Stimulated activated CD4-positive, alpha-beta T cell treated with anti-CD3 and anti-CD28 coated beads, Interleukin-12 subunit alpha, Interleukin-12 subunit beta, amount 100 ng/mL, for 48 hours (primary cell): ENCODE results near the gene PNLIP.

Experiments used
- DNase-seq, 3 donors: peaks; one replicate each; pipeline ENCODE4 v3.0.0-alpha.2; 2020; ENCODE audit warnings: low read depth in 2 of 3, low spot score in 1 of 3

The PNLIP gene

DNA sequence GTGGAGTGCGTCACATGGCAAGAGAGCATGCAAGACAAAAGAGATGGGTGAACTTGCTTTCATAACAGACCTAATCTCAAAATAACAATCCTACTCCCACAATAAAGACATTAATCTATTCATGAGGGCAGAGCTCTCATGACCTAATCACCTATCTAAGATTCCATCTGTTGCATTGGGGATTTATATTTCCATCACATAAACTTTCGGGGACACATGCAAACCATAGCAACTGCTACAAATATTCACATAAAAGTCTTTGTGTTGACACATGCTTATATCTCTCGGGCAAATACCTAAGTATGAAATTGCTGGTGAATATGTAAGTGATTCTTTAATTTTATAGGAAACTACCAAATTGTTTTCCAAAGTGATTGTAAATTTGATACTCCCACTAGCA, 29.1 kb downstream of the PNLIP start:
- no peak for DNase-seq

DNA sequence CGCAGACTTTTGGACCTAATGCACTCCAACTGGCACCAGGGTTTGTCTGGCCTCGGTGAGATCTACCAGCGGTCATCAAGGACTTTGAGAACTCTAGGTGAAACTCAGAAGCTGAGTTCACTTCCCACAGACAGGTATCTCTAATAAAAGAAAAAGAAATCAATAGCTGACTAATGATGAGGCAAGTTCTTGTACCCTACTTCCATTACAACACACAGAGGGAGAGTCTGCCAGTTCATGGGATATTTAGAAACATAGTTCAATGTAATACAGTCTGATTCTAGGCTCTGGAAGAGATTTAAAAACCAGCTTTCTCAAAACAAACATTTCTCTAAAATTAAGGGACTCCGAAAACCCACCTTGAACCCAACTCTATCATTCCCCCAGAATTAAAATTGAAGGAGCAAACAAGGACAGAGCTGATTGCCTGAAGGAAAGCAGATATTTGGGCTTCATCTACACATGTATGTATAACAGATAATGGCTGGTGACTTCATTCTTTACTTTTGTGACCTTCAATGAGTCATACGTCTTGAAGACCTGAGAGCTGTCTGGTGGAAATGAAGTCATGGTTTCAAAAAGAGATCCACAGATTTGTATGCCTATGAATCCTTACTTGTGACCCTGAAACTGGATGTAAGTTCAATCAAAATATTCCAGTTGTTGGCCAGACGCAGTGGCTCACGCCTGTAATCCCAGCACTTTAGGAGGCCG, 42.3 kb downstream of the PNLIP start:
- no peak for DNase-seq

DNA sequence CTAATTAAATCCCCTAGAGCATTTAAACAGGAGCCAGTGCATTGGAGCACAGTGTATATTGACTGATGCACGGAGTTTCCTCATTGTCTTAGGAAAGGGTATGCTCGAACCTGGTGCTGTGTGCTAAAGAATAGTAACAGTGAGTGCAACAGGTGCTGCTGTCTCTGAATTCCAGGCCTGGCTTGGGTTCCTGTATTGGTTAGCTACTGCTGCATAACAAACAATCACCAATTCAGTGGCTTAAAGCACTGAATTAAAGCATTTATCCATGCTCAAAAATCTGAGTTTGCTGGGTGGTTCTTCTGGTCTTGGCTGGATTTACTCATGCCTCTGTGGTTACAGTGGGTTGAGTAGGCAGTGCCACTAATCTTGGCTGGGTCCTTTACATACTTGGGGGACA, 43.3 kb downstream of the PNLIP start:
- DNase-seq, result no peak

DNA sequence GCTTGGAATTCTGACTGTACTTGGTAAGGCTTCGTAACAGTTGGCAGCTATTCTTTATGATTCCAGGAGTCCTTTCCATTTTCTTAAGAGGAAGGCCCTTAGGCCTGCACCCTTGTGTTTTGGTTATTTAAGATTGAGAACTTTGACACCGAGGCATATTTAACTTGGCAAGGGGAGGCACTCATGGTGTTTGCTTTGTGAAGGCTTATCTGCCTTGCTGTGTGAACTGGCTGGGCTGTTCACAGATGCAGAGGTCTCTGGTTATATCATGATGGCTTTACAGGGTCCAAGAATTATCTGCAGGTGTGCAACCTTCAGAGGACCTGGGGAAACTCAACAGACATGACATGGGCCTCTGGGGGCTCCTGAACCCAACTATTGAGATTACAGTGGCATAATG, 44.2 kb downstream of the PNLIP start:
- no peak for DNase-seq

DNA sequence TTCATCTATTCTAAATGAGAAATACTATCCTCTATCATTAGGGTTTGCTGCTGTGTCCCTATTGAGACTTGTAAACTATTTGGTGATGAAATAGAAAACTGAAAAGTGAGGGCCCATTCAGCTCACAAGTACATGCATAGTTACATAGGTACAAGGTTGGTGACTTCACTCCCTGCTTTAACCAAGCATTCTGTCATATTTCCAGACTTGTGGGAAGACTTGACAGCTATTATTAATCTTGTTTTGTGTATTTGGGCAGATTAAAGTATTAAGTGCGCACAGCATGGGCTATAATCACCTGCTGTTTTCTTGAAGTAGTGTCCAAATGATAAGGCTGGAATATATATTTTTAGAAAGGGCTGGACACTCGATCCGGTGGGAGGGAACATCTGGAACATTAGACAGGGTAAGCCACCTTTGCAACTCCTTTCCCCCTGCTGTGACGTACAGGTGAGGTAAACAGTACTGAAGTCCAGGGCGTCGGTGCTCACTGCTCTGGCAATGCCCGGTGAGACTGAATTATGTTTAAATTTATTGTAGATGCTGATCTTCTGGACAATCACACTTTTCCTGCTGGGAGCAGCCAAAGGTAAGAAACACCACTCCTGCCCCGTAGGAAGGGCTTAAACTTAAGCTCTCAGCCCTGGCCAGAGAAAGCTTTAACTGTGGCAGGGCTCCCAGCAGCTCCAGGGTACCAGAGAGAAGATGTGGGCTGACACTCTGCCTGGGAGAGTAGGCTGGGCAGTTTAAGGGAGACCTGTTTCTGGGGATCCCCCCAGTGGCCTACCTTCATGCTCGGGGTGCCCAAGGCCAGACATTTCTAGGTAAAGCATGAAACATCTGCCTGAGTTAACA, 45.1 kb downstream of the PNLIP start, which contains the start of gene PNLIPRP1:
Gene PNLIPRP1, plus strand, starts transcription at position 370 of the 855 bp plus-strand sequence. Its CDS starts 171 bp downstream, at position 541.
- no peak for DNase-seq

DNA sequence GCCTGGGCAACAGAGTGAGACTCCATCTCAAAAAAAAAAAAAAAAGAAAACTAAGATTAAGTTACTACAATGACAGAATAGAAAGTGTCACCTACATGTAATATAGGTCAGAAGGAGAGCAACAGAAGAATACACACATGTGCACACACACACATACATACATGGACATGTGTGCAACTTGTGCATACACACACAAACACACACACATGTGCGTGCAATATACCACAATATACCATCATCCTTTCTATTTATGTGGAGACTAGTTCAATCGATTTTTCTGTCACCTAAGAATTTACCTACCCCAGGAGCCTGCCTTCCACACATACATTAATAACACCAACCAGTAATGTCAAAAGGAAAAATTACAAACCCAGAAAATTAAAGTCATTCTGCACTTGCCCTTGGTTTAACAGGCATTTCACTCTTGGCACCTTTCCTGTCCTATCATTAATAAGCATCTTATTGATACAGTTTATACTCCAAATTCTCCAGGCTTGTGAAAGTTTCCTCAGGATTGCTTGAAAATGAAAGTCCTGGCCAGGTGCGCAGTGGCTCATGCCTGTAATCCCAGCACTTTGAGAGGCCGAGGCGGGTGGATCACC, 47.5 kb downstream of the PNLIP start:
- no peak for DNase-seq

DNA sequence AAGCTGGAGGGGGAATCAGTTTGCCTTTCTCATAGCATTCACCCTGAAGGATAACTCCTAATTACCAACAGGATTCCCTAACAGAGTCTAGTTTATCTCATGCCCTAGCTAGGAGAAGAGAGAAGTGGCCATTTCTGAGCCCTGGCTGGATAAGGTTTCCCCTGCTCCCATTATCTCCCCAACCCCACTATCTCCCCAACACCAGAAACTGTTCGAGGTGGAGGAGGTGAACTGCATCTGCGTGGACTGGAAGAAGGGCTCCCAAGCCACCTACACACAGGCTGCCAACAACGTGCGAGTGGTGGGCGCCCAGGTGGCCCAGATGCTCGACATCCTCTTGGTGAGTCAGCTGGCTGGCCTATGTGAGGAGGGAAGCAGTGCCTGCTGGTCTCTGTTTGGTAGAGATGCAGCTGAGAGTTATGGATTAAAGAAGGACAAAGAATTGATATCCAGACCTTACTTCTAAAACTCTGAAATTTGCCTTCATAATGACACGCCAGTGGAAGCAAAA, 48.8 kb downstream of the PNLIP start:
- DNase-seq, result no peak

DNA sequence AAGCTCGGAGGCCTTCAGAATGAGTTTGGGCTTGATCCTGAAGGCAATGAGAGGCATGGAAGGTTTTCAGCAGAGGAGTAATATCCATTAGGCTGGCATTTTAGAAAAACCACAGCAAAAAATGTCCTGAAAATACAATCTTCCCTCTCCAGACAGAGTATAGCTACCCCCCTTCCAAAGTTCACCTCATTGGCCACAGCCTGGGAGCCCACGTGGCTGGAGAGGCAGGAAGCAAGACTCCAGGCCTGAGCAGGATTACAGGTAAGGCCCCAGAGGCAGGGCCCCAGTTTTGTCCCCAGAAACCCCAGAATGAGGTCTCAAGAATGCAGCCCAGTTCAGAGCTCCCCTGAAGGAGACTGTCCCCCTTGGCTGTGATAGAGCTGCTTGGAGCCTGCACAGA, 50.3 kb downstream of the PNLIP start:
- DNase-seq, result no peak

DNA sequence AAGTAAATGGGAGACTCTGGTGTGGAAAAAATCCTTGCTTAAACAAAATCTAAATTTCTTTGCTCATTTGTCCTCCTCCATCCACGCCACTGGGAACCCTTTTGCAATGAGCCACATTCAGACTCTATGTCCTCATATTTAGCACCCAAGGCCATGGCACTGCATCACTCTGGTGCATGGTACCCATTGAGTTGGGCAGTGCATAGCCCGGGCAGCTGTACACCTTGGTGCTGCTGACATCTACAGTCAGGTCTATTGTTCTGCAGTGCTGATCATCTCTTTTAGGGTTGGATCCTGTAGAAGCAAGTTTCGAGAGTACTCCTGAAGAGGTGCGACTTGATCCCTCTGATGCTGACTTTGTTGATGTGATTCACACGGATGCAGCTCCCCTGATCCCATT, 51.8 kb downstream of the PNLIP start:
- no peak for DNase-seq

DNA sequence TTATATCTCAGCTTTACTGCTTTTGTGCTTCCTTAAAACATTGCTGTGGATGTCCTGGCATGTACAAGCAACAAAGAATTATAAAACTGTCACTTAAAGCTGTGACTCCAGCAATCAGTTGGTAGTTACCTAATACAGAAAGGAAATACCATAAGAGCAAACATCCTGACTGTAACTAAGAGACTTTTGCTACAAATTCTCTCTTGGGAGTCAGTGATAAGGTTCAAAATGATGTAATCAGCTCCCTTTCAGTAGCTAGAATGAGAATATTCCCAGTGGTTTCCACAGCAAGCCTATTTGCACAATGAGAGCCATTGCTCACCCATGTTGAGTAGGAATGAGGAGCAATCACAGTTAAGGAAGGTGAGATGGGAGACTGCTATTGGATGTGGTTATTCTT, 52.6 kb downstream of the PNLIP start:
- no peak for DNase-seq

DNA sequence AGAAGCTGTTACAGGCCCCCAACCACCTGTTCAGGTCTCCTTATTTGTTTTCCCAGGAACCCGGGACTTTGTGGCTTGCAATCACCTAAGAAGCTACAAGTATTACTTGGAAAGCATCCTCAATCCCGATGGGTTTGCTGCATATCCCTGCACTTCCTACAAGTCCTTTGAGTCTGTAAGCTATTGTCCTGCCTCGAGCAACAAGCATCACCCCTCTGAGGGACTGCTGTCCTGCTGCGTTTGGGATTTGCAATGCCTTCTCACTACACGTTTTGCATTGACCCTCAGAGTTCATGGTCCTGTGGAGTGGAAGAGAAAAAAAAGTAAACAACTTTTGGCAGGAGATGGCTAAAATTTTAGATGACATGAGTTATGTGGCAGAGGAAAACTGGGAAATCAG, 54.3 kb downstream of the PNLIP start:
- DNase-seq, result no peak

DNA sequence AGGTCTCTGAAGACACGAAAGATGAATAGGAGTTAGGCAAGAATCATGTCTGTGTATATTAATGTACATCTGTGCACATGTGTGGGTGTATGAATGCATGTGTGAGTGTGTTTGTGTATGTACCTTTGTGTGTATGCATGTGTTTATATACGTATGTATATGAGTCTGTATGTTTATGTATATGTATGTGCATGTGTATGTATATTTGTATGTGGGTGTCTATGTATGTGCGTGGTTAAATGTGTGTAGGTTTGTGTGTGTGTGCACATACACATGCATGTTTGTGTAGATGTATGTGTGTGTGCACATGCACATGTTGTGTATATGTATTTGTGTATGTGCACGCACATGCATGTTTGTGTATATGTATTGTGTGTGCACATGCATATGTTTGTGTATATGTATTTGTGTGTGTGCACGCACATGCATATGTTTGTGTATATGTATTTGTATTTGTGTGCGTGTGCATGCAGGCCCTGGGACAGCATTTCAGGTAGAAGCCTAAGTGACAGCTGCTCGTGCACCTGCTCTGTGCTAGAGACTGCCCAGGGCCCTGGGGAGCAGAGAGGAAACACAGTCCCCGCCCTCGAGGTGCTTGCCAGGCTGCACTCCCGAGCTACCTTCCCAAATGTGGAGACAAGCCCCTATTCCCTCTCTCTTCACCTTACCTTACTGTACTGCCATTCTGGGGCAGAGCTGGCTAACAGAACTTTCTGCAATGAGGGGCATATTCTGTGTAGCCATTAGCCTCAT, 57.1 kb downstream of the PNLIP start:
- no peak for DNase-seq

DNA sequence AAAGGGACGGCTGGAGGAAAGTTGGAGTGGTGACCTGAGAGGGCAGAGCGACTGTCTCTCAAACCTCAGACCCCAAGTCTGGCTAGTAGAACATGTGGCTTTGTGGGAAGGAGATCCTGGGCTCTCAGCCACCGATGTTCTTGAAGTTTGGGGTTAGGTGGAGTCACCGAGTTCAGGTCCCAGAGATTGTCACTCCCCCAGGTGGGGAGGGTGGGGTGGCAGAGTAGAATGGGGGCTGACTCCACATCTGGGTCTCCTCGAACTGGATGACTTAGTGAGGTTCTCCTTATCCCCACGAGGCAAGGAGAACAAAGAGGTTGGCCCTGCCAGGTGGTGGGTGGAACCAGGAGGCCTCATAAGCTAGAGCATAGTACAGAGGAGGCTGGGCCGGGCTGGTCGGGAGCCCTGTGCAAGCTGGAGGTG, 60.3 kb downstream of the PNLIP start:
- DNase-seq, result no peak

DNA sequence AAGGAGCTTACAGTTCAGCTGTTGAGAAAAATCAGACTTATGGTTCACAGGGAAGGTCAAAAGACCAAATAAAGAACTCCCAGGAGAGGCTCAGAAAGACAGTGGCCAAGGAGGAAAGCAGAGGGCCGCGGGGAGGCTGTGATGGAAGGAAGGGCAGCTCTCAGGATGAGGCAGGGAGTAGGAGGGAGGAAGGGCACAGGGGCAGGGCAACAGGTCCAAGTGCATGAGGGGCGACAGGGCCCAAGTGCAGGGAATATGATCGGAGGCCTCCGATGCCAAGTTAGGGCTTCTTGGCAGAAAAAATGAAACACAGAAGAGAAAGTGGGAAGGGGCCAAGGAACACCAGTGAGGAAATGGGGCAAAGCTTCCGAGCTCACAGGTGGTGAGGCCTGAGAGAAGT, 61.6 kb downstream of the PNLIP start:
- DNase-seq, result no peak

DNA sequence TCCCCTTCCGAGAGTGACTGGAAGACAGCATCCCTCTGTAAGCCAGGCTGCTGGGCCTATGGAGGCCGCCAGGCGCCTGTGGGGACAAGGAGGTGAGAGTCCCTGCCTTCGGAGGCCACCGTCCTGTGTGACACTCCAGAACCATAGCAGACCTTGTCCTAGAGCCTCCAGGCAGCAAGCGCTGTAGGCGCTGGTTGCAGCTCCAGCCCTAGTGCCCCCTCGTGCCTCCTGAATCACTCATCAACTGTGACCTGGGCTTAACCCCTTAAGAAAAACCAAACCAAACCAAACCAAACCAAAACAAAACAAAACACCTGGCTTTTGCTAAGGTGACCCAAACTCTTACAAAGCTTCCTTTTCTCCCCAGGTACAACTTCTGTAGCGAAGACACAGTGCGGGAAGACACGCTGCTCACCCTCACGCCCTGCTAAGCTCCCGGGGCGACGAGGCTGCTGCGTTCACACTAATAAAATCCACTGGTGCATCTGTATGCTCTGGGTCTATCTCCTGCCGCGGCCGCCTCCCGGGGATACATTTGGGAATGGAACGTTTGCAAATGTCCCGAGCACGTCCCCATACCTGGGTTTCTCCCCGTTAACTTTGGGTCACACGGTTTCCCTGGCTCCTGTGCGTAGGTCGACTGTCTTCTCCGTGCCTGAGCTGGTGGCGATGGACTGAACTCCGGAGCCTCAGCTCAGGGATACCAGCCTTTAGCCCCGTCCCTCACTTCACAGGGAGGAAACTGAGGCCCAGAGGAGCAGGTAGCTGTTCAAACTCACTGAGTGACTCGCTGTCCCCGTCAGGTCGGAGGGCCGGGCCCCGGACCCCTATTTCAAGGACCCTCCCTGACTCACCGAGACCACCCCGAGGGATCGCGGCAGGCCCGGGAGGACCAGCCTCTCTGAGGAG, 63.2 kb downstream of the PNLIP start:
- no peak for DNase-seq

DNA sequence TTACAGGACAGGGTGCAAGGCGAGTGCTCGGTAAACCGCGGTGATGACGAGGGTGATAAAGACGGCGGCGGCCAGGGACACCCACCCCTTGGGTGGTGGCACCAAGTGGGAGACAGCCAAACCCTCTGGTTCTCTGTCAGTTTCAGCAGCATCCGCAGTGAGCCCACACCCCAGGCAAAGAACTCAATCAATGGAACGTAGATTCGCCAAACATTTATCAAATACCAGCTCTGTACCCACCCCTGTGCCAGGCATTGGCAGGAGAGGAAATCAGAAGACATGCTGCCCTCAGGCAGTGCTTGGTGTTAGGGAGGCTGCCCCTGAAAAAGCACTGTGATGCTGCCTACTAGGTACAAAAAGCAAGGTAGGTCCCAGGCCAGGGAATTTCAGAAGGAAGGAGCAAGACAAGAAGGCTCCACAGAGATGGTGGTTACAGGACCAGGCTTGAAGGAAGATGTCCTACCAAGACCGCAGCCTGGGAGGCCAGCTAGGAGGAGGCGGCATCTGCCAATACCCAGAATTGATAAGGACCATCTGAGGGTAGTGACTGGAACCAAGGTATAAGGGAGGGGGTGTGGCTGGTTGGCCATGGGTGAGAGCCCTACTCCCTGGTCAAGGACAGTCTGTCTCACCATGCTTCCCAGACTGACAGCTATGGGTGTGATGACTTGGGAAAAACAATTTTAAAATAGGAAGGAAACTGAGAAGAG, 64.9 kb downstream of the PNLIP start:
- no peak for DNase-seq

DNA sequence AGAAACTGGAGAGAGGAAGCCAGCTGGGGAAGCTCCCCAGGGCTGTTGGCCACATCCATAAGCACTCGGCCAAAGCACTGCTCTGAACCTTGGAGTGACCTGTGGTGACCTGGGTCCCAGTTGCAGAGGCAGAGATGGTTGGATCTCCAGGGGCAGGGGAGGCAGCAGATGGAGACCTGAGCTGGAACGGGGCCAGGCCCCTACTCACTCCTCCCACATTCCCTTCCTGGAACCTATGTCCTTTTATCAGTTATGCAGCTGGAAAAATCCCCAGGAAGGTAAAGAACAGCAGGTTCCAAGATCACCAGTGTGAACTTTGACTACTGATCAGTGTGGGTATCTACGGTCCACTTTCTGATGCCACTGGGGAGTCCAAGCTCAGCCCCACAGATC, 65.4 kb downstream of the PNLIP start:
- DNase-seq, result no peak

DNA sequence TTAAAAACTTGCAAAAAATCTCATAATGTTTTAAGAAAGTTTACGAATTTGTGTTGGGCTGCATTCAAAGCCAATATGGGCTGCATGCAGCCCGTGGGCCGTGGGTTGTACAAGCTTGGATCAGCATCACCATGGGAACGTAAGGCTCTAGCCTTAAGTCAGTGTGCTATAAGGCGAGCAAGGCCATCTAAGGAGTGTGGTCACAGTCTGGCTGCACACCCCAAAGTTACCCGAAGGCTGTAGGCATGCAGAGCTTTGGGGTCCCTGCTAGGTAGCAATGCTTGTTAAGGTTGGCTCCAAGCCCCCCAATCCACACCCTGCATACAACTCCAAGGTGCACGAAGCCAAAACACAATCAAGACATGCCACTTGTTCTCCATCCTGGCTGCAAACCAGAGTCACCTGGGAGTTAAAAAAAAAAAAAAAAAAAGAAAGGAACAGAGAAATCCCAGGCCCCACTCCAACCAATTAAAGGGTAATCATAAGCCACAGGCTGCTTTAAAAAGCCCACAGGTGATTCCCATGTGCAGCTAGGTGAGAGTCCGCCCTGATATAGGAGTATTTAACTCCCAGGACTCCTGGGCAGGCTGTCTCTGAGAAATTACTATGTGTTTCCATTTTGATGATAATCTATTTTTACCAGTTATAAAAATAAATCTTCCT, 66.5 kb downstream of the PNLIP start:
- no peak for DNase-seq

DNA sequence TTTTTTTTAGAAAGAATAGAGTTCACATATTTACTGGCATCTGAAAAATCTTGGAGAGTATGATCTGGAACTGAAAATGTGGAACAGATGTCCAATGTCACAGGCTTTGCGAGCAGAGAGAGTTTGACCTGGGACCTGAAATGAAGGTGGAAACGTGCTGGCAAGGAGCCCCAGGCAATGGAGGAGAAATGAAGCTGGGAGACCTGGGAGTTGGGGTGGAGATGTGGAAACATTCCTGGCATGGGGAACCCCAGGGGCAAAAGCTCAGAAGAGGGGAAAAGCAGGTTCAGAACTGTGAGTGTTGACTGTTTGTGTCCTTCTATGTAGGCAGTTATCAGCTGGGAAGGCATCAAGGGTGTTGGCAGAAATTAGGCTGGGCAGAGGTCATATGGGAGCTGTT, 67.7 kb downstream of the PNLIP start:
- DNase-seq, result no peak
